Measurements from ENCODE around the gene CCDC60.

The CCDC60 gene, protein sequence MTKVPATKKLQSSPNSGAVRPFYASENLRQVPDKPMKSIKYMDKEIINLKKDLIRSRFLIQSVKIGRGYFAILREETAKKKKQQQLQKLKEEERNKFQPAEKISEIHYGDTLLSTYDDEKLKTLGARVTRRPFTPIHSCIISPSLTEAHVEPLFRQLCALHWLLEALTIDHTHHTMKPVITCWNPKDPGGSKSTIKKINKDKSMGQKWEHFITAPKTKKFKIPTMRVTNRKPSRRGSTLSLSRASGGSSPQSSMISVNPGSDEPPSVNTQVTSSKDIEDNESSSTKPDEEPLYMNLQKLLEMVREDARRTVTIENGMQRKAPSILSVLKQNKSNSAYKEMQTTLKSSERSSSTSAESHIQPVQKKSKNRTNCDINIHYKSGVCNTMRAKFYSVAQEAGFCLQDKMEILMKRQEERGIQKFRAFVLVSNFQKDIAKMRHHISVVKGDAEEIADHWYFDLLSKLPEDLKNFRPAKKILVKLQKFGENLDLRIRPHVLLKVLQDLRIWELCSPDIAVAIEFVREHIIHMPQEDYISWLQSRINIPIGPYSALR

DNA sequence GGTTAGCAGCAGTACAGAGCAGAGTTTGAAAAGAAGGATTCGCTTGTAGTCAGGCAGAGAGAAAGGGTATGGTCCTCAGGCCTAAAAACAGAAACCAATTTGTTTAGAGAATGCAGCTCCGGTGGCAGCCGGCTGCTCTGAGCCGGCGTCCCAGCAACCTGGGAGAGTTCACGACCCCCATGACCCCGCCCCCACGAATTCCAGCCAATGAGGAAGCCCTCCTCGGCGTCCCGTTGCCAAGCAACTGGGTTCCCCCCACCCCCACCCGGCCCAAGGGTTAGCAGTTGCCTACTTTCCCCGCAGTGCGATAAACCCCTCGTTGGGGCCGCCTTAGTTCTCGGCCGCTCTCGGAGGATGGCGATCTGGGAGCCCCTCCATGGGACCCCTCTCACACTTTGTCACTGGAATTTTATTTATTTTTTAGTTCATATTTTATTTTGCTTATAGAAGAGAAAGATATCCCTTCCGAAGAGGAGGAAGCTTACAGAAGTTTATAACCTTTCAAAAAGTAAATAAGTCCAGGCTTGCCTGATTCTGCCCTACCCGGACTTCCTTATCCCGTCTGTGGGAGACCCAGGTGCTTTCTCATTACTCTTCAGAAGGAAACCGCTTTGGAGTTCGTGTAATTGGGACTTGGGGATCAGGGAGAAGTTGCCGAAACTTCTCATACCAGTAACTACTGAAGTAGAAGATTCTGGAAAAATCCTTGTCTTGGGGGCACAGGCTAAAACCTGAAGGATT, at the start of gene CCDC60:
Gene CCDC60 (plus strand): TSS at position 300 of the 741 bp plus-strand sequence. CDS start 448 bp downstream, outside the sequence.
- no peak for DNase-seq

DNA sequence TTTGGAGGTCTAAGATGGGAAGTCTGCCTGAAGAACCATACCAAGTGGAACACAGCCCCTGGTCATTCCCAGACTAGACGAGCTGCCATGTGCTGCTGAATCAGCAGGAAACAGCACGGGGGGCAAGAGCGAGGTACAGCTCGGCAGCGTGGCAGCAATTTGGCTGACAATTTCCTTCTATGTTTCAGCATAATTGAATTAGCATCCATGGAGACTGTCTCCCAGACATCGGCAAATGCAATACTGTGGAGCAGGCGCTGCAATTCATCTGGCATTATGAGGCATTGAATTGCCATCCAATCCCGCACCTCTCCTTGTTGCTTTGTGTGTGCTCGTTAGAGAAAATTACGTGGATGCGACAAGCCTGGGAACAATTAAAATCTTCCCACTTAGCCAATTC, 46.0 kb upstream of the CCDC60 start:
- DNase-seq: no peak

DNA sequence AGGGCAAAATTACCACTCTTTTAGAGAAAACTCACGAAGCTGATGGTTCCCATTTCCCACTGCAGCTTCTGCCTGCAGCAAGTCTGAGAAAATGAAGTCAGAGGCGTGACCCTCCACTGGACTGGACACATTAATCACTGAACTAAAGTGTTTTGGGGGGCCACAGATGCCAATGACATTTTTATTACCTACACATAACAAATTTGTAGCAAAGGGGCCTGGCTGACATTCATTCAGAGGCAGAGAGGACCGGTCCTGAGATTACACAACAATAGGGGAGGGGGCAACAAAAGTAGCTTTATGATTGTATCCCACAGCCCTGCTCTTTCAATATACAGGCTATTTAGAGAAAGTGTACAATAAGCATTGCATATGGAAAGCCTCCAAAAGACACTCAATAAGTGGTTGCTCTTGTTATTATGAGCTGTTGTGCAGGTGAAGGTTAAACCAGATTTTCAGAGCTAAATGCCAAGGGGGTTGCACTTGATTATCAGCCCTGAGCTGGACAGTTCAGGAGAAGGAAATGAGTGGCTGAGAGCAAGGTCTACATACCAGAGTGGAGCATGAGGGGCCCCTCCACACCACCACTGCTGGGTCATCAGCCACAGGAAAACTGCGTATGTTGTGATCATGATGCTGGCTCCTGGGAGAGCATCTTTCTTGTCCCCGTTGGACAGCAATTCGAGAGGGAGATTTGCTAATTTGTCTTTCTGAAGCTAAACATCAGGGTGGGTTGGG, 41.5 kb upstream of the CCDC60 start:
- no peak for DNase-seq

DNA sequence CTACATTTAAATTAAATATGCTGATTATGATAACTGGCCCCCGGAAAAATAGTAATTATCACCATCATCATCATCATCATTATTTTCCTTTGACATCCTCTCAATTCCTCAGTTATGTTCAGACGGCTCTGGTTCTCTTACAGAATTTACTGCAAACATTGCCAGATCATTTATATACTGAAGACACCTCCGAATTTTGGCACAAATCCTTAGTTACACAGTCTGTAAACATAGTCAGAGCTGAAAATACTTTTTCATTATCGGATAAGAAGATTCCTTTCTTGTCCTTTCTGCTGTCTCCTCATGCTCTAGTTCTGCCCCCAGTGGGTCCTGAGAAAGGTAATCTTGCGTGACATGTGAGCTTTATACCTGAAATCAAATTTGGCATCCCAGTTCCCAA, 40.3 kb upstream of the CCDC60 start:
- DNase-seq: no peak

DNA sequence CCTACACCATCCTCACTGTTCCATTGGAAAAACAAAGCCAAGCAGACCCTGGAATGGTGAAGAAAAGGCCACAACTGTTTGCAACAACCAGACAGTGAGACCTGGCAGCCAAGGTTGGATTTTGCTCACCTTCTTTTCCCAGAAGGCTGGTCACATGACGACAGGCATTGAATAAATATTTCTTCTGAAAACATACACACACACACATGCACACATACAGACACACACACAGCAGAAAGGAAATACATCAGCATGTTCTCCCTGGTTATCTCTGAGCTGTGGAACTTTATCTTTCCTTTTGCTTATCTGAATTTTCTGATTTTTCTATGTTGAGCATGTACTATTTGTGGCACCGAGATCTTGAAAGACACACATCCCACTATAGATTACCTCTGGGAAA, 38.0 kb upstream of the CCDC60 start:
- no peak for DNase-seq

DNA sequence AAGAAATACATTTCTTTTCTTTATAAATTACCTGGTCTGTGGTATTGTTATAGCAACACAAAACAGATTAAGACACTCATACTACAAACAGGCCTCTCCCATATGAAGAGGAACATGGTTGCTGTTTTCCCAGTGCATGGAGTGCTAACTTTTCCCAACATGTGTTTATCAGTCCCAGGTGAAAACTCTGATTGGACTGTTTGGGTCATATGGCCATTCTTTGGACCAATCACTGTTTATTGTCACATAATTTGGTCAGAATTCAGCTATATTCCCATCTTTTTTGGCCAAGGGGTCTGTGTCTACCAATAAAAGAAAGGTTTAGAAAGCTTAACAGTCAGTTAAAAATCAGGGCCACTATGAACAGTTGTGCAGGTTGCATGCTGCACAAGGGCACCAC, 35.4 kb upstream of the CCDC60 start:
- DNase-seq: no peak

DNA sequence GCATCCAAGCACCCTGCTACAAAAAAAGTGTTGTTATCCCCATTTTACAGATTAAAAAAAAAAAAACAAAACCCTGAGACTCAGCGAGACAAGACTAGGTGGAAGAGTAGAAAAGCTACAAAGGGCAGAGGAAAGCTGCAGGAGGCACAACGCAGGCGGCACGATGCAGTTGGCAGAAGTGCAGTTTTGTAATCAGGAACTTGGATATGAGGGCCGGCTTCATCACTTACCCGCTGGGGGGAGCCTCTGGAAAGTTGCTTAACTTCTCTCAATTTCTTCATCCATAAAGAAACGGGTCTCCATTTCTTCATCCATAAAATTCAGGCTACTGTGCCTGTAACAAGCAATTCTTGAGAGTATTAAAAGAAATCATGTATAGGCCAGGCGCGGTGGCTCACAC, 33.1 kb upstream of the CCDC60 start:
- no peak for DNase-seq

DNA sequence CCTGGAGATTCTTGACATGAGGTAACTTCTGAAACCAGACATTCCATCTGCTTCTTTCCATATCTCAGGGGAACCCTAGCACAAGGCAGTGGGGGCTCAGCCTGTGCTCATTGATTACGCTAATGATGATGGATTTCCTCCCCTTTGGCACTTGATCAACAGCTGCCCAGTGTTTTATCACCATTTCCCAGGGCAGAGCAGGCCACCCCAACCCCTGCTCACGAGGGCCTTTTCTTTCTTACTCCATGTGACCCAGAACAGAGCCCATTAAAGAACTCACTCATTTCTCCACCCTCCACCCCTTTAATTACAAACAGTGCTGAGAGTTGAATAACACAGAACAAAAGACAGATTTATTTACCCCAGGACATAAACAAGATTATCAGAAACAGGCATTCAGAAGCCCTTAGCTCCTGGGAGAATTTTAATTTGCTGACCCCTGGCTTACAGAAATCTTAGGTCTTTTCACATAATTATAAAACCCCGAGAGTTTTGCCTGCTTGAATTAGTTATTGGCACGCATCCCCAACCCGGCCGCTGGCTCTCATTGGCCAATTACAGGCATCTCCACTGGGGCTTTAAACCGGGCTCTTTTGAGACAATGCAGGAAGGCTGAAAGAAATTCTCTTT, 32.0 kb upstream of the CCDC60 start:
- DNase-seq: no peak

DNA sequence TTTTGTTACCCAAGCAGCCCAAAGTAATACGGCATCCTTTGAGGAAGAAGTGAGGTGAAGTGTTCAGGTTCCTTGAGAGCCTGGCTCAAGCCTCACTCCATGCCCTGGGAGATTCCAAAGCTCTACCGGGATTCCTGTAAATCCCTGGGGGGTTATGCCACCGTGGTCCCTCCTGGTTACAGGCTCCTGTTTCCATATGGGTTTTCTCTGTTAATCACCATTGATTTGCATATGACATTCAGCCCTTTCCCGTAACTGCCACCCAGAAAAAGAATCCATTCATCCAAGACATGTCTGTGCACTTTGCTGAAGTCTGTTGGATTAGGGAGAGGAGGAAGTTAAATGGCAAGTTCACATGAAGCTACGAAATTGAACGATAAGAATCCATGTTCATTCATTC, 27.9 kb upstream of the CCDC60 start:
- DNase-seq: no peak

DNA sequence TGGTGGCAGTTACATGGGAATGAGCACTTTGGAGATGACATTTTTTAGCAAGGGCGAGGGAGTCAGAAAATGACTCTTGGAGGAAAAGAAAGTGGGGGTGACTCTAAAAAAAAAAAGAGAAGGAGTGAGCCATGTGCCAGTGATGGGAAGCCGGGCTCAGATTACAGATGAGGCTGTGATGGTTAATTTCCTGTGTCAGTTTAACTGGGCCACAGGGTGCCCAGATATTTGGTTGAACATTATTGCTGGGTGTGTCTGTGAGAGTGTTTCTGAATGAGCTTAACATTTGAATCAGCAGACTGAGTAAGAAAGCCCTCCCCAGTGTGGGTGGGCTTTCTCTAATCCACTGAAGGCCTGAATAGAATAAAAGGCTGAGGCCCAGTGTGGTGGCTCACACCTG, 26.8 kb upstream of the CCDC60 start:
- DNase-seq: no peak

DNA sequence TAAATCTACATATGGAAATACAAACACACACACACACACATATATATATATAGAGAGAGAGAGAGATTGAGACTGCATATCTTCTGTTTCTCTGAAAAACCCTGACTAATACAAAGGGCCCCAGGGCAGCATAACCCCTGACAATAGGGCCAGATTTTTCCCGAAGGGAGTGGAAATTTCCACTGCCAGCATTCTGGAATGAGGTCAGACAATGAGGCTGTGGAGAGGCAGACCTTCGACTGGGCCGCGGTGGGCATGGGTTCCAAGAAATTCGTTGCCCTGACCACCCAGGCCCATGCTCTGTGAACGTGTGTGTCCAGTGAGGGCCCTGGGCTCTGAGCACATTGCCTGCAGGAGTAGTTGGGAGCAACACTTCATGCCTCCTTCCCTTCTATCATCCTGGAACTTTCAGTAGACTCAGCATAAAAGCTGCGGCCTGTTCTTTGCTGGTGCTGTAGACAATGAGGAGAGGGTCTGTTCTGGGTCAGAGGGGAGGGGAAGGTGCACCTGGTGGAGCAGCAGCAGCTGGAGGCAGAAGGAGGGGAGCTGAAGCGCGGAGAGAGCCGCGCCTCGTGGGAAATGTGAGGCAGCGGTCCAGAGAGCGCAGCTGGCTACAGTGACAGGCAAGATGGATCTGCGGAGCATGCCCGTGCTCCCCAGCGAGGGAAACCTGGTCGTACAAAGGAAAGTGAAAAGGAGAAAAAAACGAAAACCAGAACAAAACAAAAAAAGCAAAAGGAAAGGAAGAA, 25.6 kb upstream of the CCDC60 start:
- peak; percentile 69 for DNase-seq

DNA sequence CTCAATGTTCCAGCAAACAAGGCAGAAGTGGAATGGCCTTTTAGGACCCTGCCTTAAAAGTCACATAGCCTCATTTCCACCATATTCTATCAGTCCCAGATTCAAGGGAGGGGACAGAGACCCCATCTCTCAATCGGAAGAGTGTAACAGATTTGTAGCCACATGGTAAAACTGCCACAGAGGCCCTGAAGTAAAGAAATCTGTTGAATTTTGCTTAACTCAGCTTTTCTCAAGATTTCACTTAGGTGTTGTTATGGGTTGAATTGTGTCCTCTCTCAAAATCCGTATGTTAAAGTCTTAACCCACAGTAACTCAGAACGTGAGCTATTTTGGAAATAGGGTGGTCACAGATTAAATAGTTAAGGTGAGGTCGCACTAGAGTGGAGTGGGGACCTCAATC, 22.7 kb upstream of the CCDC60 start:
- DNase-seq: no peak

DNA sequence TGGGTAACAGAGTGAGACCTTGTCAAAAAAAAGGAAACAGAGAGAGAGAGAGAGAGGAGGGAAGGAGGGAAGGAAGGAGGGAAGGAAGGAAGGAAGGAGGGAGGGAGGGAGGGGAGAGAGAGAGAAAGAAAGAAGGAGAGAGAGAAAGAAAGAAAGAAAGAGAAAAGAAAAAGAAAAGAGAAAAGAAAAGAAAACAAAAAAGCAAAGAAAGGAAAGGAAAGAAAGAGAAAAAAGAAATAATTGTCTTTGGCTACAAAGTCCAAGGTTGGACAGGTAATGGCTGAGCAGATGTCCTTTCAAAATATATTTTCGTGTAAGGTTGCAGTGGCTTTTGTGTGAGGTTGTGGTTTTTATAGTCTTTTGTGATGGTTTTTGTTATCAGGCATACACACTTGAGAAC, 21.6 kb upstream of the CCDC60 start:
- no peak for DNase-seq

DNA sequence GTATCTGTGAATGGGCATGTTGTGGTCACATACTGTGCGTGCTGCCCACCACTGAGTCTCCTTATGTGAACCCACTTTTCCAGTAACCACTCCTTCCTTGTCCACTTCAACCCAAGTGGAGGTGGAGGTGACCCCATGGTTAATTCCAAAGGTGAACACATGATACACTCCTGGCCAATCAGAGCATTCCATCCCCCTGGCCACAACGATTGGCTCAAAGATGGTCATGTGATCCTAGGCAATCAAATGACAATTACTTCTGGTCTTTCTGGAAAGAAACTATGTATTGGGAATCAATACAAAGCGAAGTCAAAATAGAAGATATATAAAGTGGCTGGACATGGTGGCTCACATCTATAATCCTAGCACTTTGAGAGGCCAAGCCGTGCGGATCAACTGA, 20.2 kb upstream of the CCDC60 start:
- no peak for DNase-seq

DNA sequence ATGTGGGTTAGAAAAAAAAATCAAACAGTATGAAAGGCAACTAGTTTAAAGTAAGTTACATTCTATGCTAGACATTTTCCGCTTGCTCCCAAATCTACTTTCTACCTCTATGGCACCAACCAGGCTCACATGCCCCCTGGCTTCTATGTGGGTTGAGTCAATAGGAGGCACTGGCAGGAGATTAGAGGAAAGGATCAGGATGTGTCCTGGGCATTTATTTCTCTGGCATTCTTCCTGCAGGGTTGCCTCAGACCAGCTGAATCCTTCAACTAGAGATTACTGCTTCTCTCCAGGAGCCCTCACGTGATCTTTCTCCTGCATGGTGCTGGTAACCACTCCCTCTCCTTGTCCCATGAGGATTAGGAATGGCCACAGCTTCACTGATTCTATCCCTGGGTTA, 14.9 kb upstream of the CCDC60 start:
- no peak for DNase-seq

DNA sequence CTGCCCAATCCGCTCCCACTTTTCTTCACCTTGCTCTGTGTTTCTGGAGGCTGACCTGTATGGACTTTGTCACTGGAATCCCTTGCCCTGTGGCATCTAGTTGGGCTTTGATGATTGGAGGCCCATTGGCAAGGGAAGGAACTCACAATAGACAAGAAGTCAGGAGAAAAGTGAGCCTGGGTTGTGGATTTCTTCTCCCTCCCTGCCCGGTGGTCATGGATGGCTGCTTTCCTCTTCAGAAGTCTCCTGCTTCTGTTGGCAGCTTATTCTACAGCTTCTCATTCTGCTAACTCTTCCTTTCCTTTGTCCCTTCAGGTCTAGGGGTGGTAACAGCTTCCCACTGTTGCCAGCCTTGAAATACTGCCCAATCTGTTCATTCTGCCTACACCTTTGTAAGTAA, 13.9 kb upstream of the CCDC60 start:
- DNase-seq: no peak

DNA sequence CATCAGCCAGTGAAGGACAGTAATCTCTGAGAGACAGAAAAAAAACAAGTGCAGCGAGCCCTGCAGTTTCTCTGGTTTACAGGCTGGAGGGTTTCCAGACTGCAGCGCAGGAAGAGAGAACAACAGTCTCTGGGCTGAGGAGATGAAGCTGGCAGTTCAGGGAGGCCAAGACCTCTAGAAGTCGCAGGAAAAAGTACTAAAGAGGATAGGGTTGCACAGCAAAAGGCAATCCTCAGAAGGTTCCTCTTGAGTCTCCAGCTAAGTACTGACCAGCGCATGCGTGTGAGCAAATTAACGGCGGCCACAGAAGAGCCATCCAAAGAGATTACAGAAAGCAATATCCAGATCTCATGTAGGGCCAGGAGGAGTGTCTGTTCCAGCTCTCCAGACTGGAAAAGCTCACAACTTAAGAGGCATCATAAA, 12.2 kb upstream of the CCDC60 start:
- DNase-seq: no peak

DNA sequence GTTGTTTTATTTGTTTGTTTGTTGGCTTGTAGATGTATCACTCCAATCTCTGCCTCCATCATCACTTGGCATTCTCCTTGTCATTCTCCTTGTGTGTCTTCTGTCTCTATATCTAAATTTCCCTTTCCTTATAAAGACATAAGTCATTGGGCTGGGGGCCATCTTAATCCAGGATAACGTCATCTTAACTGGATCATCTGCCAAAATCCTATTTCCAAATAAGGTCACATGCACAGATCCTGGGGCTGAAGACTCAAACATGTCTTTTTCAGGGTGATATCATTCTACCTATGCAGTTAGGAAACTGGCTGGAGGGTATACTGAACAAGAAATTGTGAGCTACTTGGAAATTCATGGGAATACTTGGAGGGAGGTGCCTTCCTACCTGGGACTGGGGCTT, 8.7 kb upstream of the CCDC60 start:
- DNase-seq: no peak

DNA sequence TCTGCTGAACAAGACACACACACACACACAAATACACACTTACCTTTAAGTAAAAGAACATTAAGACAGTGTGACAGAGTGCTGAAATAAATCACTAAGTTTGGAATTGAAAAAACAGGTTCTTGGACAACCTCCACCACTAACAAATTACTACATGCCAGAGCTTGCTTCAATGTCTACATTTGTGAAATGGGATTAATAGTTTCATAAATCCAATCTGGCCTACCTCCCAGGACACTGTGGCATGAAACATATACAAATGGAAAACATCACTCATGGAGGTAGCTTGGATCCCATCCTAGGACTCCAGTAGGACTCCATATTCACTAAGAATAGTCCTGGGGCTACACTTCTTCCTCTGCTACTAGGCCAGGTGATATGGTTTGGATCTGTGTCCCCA, 8.2 kb upstream of the CCDC60 start:
- no peak for DNase-seq

DNA sequence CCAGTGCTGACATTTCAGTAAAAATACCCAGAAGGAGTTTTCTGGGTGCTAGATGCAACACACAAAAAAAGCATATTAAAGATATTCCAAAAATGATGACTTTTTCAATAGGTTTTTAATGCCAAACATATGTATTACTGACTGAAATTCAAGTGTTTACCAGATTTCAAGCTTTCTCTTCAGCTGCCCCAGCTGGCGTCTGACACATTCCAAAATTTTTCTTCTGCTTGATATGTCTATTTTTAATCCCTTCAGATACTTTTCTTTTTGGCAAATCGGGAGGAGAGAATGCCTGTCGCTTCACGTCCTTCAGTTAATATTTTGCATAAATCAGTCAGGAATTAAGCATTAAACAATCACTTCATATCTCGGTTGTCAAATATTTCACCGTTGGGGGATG, 7.1 kb upstream of the CCDC60 start:
- no peak for DNase-seq

DNA sequence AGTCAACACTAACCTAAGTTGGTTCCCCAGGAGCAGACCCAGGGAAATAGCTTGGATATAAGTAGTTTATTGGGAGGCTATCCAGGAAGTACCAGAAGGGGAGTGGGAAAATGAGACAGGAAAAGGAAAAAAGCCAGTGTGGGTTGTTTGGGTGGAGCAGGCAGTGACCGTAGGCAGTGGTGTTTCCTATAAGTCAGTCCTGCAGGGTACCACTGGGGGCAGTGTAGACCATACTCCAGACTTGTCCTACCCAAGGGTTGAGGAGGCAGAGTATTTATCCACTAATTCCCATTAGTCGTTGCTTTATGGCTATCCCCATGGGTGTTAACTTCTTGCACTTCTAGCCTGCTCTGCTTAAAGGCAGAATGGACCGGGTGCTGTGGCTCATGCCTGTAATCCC, 6.4 kb upstream of the CCDC60 start:
- DNase-seq: no peak

Data from NCI-H510A treated with DMSO at 0.1 percent for 48 hours (cell line).